K562 (cell line): Measurements from ENCODE around the gene E2F2. TPM values are rescaled to one million over a fixed set of nuclear protein-coding genes. Genes with fewer than 3 reads are reported as not detected.

ENCODE experiments used
- C11orf30 ChIP-seq: fragments of 450-650 bp; IDR thresholded peaks from 2 replicates; pipeline ENCODE4 v1.6.1; 2016; ENCODE audit warnings: low read depth, mild to moderate bottlenecking
- CBX5 ChIP-seq: IDR thresholded peaks from 2 replicates; pipeline ENCODE4 v1.6.1; 2014; ENCODE audit warnings: low read depth, borderline replicate concordance
- CHD1 ChIP-seq: fragments of 200-600 bp; sonication (generic); IDR thresholded peaks from one replicate; pipeline ENCODE4 v1.6.1; 2012; ENCODE audit warnings: mild to moderate bottlenecking, moderate library complexity, low read length, inconsistent platforms
- CTCFL ChIP-seq: IDR thresholded peaks from 2 replicates; pipeline ENCODE4 v1.6.1; 2011; ENCODE audit warnings: borderline replicate concordance, low read depth, mild to moderate bottlenecking, moderate library complexity, low read length; ENCODE audit not compliant: insufficient read depth, poor library complexity, severe bottlenecking
- ESRRA ChIP-seq: fragments of 450-650 bp; IDR thresholded peaks from 2 replicates; pipeline ENCODE4 v1.6.1; 2014; ENCODE audit warnings: low read depth, mild to moderate bottlenecking, moderate library complexity, borderline replicate concordance
- GABPA ChIP-seq: fragments of 200-800 bp; sonication (Bioruptor generic); conservative IDR thresholded peaks from 2 replicates; pipeline ENCODE4 v1.6.1; 2016; ENCODE audit warnings: low read depth, missing genetic modification characterization, missing compliant biosample characterization
- HMBOX1 ChIP-seq: sonication (generic); IDR thresholded peaks from 2 replicates; pipeline ENCODE4 v1.6.1; 2016
- JUNB ChIP-seq: fragments of 450-650 bp; formaldehyde crosslinking; conservative IDR thresholded peaks from 2 replicates; pipeline ENCODE4 v1.4.0; 2020; ENCODE audit warnings: mild to moderate bottlenecking
- MED1 ChIP-seq: sonication (generic); formaldehyde crosslinking; IDR thresholded peaks from 2 replicates; pipeline ENCODE4 v1.8.1; 2023; ENCODE audit warnings: missing genetic modification reagents, borderline replicate concordance
- NFE2L1 ChIP-seq: fragments of 450-650 bp; IDR thresholded peaks from 2 replicates; pipeline ENCODE4 v1.6.1; 2016; ENCODE audit warnings: missing genetic modification characterization, low read depth, mild to moderate bottlenecking, missing compliant biosample characterization, moderate library complexity, borderline replicate concordance
- NFIX ChIP-seq: fragments of 250-450 bp; sonication (Bioruptor Pico); IDR thresholded peaks from 2 replicates; pipeline ENCODE4 v1.4.0; 2020; ENCODE audit warnings: low read depth, mild to moderate bottlenecking, moderate library complexity
- RAD51 ChIP-seq: fragments of 450-650 bp; IDR thresholded peaks from 2 replicates; pipeline ENCODE4 v1.7.1; 2016; ENCODE audit warnings: low read depth, mild to moderate bottlenecking, borderline replicate concordance
- ZBTB49 ChIP-seq: sonication (generic); formaldehyde crosslinking; IDR thresholded peaks from 2 replicates; pipeline ENCODE4 v1.8.0; 2022; ENCODE audit warnings: missing genetic modification reagents, mild to moderate bottlenecking, borderline replicate concordance
- ZFP1 ChIP-seq: fragments of 450-650 bp; formaldehyde crosslinking; IDR thresholded peaks from 2 replicates; pipeline ENCODE4 v1.4.0; 2020; ENCODE audit warnings: mild to moderate bottlenecking, mixed read lengths
- ZKSCAN8 ChIP-seq: fragments of 200-800 bp; sonication (Bioruptor generic); IDR thresholded peaks from 2 replicates; pipeline ENCODE4 v1.6.1; 2016; ENCODE audit warnings: missing genetic modification characterization, missing compliant biosample characterization
- ZNF217 ChIP-seq: sonication (generic); formaldehyde crosslinking; IDR thresholded peaks from 2 replicates; pipeline ENCODE4 v1.8.0; 2022; ENCODE audit warnings: mild to moderate bottlenecking, missing genetic modification reagents
- ZNF282 ChIP-seq: sonication (generic); formaldehyde crosslinking; IDR thresholded peaks from 2 replicates; pipeline ENCODE4 v1.8.1; 2023; ENCODE audit warnings: missing genetic modification reagents
- ZNF696 ChIP-seq: fragments of 250-450 bp; sonication (Bioruptor Pico); conservative IDR thresholded peaks from 2 replicates; pipeline ENCODE4 v1.4.0; 2020; ENCODE audit warnings: mild to moderate bottlenecking, moderate library complexity
- ZNF699 ChIP-seq: fragments of 250-450 bp; sonication (Bioruptor Pico); IDR thresholded peaks from 2 replicates; pipeline ENCODE4 v1.8.0; 2021; ENCODE audit warnings: mild to moderate bottlenecking, moderate library complexity; ENCODE audit not compliant: insufficient replicate concordance
- ZNF740 ChIP-seq, 3 experiments: fragments of 200-800 bp in 1 of 3; sonication (Bioruptor generic) in 1 of 3; sonication (generic) in 1 of 3; formaldehyde crosslinking in 1 of 3; IDR thresholded peaks; 2 replicates each; pipeline versions ENCODE4 v1.6.1 to v1.8.0; 2016 to 2022; ENCODE audit warnings: mild to moderate bottlenecking in 2 of 3, missing compliant biosample characterization in 2 of 3, missing genetic modification characterization in 2 of 3, missing genetic modification reagents in 1 of 3
- ZNF785 ChIP-seq: fragments of 250-450 bp; sonication (Bioruptor Pico); IDR thresholded peaks from 2 replicates; pipeline ENCODE4 v1.4.0; 2020; ENCODE audit warnings: mild to moderate bottlenecking
- polyA plus RNA-seq, 8 experiments: library from polyadenylated mRNA; depleted of rRNA in 4 of 8; stranded (reverse) in 5 of 8; unstranded in 3 of 8; fragments of >200 nt; fragmentation: Nextera tagmentation in 2 of 8; fragmentation: Illumina TruSeq in 1 of 8; extraction: Ambion mirVana in 2 of 8; extraction: Trizol in 1 of 8; gene quantifications; 2 replicates each; pipeline versions ENCODE4 v1.2.1 to v1.2.3, GENCODE V29; 2011 to 2014; ENCODE audit warnings: inconsistent platforms in 1 of 8, missing spikeins in 1 of 8
- total RNA-seq, 7 experiments: library from RNA; depleted of rRNA in 6 of 7; stranded (reverse); fragments of >200 nt in 6 of 7; fragmentation: Illumina TruSeq in 2 of 7; extraction: Trizol in 2 of 7; gene quantifications; 2 replicates each; pipeline versions ENCODE4 v1.2.1 to v1.2.3, GENCODE V29; 2011 to 2021; ENCODE audit warnings: low replicate concordance in 1 of 7

The E2F2 gene
- total and polyA plus RNA-seq, 9 of the 15 experiments (the other 6 are each of a cell fraction or from before 2014, with no cell fraction given): 3.1 to 25.3 (median 11.4) TPM

- TF ChIP-seq ZNF699 (no peak), ESRRA (peak; percentile 87), RAD51 (peak; percentile 94), JUNB (CRISPR knock-in tag) (no peak), ZNF282 (CRISPR knock-in tag) (no peak), ZKSCAN8 (CRISPR knock-in tag) (no peak), NFE2L1 (tag) (no peak), NFIX (CRISPR knock-in tag) (no peak), MED1 (no peak), ZNF217 (CRISPR knock-in tag) (no peak), HMBOX1 (peak; percentile 28; the same call in 1 of the 2 replicates), CHD1 (no peak), CBX5 (no peak), ZNF696 (no peak), C11orf30 (peak; percentile 85), GABPA (tag) (peak; percentile 36), CTCFL (no peak), ZNF740 (CRISPR knock-in tag; IDR thresholded peaks at IDR 0.05) (no peak), ZNF740 (tag; IDR thresholded peaks at IDR 0.05) (no peak), ZFP1 (CRISPR knock-in tag) (no peak), ZNF785 (CRISPR knock-in tag) (no peak), ZBTB49 (CRISPR knock-in tag) (no peak)
Observed at GRCh38 chr1:23478896-23479665, 52.0 kb downstream of the E2F2 start (continued).
